ENCODE data around the gene TBC1D28. TPM values are rescaled to one million over a fixed set of nuclear protein-coding genes. Genes with fewer than 3 reads are reported as not detected.
A peak's percentile ranks its signal among the peaks of the same experiment; 100 is the strongest.
"Not testable (repeated sequence)": the region's sequence is repeated elsewhere in the genome, so short reads cannot be mapped to it uniquely, and the experiment has no call there.

Gene TBC1D28
- total RNA-seq, 4 donors from 2014 or later = not detected

DNA sequence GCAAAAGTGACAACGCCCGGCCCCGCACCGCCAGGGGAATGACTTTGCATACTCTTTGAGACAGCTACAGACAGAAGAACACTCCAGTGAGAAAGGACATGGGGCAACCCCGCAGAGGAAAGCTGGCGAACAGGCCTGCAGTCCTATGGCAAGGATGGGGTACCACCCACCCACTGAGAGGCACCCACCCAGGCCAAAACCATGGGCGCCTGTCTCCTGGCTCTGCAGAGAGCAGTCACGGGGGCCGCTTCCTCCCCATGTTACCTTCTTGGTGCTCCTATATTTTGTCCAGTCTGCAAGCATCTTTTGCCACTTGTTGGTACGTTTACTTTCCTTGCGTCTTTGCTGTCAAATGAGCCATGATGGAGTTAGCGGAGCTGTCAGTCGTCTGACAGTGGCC, 5.8 kb downstream of the TBC1D28 start:
- H3K9me3 ChIP-seq; H3K4me3 ChIP-seq; DNase-seq; H3K36me3 ChIP-seq; H3K27ac ChIP-seq; intact Hi-C loops (cut with DNase I); H3K4me1 ChIP-seq: not testable (repeated sequence)
- peaks cover 0 to 28% (median 2%) of the 10 kb centered on the region in 4 donors for H3K27me3 ChIP-seq
- WGBS, 2 donors = 96 to 100% methylated on average over 2 to 7 of the region's 13 CpGs

DNA sequence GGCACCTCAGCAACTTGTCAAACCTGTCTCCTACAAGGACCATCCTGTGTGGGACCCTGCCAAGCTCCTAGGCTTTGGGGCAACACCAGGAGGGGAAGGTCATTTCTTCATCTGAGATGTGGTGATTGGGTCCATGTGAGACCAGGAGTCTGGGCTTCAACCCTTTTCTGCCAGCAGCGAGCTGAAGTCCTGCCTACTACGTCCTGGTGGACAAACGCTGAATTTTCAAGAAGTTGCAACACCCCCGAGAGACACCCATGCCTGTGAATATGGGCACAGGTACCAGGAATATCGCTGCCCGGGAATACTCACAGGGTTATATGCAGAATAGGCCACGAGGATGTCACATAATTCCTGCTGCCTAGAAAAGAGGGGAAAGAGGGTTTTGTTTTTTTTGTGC, 8.0 kb downstream of the TBC1D28 start:
- H3K9me3 ChIP-seq; H3K4me3 ChIP-seq; DNase-seq; H3K4me1 ChIP-seq; H3K27ac ChIP-seq; H3K36me3 ChIP-seq; intact Hi-C loops (cut with DNase I): not testable (repeated sequence)
- 54 to 74% methylated on average over 5 to 6 of the region's 7 CpGs for WGBS, 2 donors
- H3K27me3 ChIP-seq = peaks cover 0 to 46% (median 2%) of the 10 kb centered on the region in 4 donors

DNA sequence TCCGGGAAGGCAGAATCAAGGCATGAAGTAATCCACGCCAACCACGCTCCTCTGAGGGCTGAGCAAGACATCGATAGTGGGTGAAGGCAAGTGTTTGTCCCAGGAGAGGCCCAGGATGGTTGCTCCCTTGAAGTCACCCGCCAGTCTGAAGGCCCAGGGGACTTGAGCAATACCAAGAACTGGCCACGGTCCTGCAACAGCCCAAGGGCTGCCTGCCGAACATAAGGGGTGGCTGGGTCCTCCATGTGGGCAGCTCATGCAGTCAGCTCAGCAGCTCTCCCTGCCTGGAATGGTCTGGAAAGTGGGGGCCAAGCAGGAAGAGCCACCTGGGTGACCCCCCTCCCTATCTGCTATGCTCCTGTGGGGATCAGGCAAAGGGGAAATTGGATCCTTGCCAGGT, 8.4 kb downstream of the TBC1D28 start:
- DNase-seq; intact Hi-C loops (cut with DNase I); H3K9me3 ChIP-seq; H3K4me1 ChIP-seq; H3K4me3 ChIP-seq; H3K27ac ChIP-seq; H3K36me3 ChIP-seq: not testable (repeated sequence)
- peaks cover 0 to 46% (median 2%) of the 10 kb centered on the region in 4 donors for H3K27me3 ChIP-seq
- 81% methylated on average over 3 of the region's 7 CpGs; no CpG with 5 or more reads in 1 of the 2 donors for WGBS, 2 donors

DNA sequence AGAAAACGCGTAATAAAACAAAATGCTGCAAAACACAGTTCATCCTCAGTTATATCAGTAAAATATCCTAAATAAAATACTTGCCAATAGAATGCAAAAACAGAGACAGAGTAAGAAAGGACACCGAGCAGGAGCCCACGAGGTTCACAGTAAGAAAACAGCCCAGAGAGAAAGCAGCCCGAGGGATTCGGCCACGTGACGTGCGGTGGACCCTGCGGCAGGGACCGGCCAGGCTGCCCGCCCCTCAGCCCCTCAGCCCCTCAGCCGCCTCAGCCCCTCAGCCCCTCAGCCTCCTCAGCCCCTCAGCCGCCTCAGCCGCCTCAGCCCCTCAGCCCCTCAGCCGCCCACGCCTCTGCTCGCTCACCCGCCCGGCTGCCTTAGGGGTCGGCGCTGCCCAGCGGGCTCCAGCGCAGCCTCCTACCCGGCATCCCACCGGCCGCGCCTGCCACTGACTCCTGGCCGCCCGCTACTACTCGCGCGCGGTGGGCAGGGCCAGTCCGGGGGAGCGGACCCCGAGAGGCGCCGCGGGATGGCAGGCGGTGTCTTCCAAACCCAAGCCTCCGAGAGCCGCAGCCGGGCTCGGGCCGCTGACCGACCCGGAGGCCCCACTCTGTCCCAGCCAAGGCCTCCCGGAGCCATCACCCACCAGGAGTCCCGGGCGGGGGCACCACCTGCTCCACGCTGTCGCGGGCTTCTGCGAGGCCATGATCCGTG, 9.5 kb downstream of the TBC1D28 start:
- intact Hi-C loops (cut with DNase I); H3K4me1 ChIP-seq; H3K27ac ChIP-seq; H3K36me3 ChIP-seq; DNase-seq; H3K9me3 ChIP-seq: not testable (repeated sequence)
- 0 to 15% methylated on average over 10 to 16 of the region's 56 CpGs for WGBS, 2 donors
- H3K27me3 ChIP-seq = peaks cover 0 to 46% (median 2%) of the 10 kb centered on the region in 4 donors
- peak overlapping the region in 2 of 4 donors; percentile 20 to 49 for H3K4me3 ChIP-seq

DNA sequence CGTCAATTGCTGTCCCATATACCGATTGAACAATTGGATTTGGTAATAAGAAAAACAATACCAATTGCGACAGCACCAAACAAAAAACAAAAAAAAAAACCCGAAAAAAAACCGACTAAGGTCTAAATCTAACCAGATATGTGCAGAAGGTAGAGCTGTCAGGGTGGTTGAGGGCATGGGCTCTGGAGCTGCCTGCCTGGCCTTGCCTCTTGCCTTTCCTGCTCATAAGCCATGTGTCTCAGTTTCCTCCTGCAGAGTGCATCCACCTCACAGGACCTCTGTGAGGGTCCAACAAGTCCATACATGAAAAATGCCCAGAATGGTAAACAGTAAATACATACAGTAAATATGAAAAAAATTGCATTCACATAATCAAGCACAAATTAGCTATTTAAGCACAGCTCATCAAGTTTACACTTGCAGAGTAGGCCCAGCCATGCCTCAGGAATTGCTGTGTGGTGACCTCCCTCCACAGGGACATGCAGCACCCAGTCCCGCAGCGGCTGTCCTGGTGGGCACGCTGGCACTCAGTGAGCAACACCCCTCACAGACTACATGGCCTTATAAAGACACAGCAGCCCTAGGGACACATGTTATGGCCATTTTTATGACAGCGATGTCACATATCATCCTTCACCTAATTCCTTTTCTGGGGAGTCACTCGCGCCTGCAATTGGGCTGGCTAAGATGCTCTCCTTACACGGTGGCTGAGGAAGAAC, 17.9 kb downstream of the TBC1D28 start:
- Histone ChIP-seq H3K4me3 (peak overlapping the region in 2 of 4 donors; percentile 52 to 57), H3K27me3 (no peaks in the 10 kb centered on the region), H3K9me3 (no peaks in the 10 kb centered on the region), H3K4me1 (peaks cover 0 to 12% (median 0%) of the 10 kb centered on the region in 3 donors), H3K36me3 (no peaks in the 10 kb centered on the region), H3K27ac (peak overlapping the region in 1 of 4 donors; percentile 85)
- 63 to 70% methylated on average over 5 to 12 of the region's 12 CpGs for WGBS, 2 donors
- DNase-seq = no peak
- intact Hi-C loops (cut with DNase I) = no loop called here
- no peak for TF ChIP-seq POLR2A (IDR thresholded peaks at IDR 0.05)

DNA sequence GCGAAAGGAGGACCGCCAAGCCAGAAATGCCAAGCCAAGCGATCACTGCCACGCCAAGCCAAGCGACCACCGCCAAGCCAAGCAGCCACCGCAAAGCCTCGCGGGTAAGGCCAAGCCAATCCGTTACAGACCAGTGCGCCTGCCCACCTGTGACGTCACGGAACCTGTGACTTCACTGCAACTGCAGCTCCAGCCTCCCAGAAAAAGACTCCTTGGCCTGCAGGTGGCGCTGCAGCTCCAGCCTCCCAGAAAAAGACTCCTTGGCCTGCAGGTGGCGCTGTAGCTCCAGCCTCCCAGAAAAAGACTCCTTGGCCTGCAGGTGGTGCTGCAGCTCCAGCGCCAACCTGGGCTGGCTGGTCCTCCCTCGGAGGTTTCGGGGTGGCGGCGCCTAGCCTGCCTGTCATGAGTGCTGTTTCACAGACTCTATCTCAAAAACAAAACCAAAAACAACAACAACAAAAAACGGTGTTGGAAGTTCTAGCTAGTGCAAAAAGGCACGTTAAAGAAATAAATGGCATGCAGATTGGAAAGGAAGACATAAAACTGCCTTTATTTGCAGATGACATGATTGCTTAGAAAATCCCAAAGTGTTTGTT, 18.6 kb downstream of the TBC1D28 start:
- DNase-seq = peak; percentile 57
- H3K9me3 ChIP-seq; H3K36me3 ChIP-seq; H3K27me3 ChIP-seq; intact Hi-C loops (cut with DNase I): not testable (repeated sequence)
- WGBS, 2 donors = 6 to 7% methylated on average over 2 of the region's 22 CpGs
- H3K4me3 ChIP-seq = peak overlapping the region in 3 of 4 donors; percentile 43 to 57 (median 52)
- TF ChIP-seq, protein P1, sequence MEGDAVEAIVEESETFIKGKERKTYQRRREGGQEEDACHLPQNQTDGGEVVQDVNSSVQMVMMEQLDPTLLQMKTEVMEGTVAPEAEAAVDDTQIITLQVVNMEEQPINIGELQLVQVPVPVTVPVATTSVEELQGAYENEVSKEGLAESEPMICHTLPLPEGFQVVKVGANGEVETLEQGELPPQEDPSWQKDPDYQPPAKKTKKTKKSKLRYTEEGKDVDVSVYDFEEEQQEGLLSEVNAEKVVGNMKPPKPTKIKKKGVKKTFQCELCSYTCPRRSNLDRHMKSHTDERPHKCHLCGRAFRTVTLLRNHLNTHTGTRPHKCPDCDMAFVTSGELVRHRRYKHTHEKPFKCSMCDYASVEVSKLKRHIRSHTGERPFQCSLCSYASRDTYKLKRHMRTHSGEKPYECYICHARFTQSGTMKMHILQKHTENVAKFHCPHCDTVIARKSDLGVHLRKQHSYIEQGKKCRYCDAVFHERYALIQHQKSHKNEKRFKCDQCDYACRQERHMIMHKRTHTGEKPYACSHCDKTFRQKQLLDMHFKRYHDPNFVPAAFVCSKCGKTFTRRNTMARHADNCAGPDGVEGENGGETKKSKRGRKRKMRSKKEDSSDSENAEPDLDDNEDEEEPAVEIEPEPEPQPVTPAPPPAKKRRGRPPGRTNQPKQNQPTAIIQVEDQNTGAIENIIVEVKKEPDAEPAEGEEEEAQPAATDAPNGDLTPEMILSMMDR (IDR thresholded peaks at IDR 0.05) = peak; percentile 91 to 100 (median 98)
- peak in 2 of 4 donors; percentile 50 to 56 for TF ChIP-seq POLR2A (IDR thresholded peaks at IDR 0.05)
- peaks cover 0 to 12% (median 0%) of the 10 kb centered on the region in 3 donors for H3K4me1 ChIP-seq
- peak overlapping the region in 3 of 4 donors; percentile 40 to 85 (median 53) for H3K27ac ChIP-seq

DNA sequence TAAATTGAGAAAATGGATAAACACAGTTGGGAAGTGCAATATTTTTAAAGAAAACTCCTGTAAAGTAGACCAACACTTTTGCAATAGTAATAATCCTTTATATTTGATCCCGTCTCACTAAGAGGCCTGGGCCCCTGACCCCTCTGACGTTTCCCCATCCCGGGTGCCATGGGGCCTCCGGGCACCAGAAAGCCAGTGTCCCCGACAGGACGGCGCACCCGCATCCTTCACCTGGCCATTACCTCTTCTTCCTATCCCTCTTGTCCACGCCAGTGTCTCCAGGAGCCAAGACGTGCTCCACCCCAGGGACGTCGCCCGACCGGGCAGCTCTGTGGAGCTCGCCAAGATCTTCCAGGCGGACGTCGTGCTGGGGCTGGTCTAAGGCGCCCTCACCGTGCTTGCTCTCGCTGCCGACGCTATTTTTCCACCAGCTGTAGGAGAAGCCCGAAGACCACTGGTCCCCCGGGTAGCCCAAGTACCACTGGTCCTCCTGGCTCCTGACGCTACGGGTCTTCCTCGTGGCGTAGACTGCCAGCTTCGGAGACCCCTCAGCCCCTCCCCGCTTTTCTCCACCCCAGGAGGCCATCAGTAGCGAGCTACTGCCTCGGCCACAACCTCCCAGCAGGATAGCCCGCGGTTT, 19.2 kb downstream of the TBC1D28 start:
- DNase-seq; H3K36me3 ChIP-seq; intact Hi-C loops (cut with DNase I); H3K9me3 ChIP-seq; H3K27me3 ChIP-seq: not testable (repeated sequence)
- Histone ChIP-seq H3K4me1 (peaks cover 0 to 12% (median 0%) of the 10 kb centered on the region in 3 donors), H3K4me3 (peak overlapping the region in 3 of 4 donors; percentile 43 to 57 (median 52)), H3K27ac (peak overlapping the region in 3 of 4 donors; percentile 40 to 85 (median 53))
- WGBS, 2 donors = 52 to 84% methylated on average over 8 to 16 of the region's 35 CpGs

DNA sequence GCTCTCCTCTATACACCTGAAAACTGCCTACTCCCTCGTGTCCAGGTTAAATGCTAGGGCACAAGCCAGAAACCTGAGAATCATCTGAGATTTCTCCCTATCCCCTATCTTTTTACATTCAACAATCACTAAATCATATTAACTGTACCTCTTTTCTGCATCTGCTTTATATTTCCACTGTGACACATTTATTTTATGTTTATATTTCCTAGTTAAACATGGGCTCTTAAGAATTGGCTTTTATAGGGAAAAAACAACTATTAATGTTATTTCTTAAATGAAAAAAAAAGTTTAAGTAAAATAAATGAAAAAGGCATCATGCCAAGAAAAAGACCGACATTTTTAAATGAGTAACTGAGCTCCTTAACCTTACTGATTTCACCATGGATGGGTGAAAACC, 26.6 kb downstream of the TBC1D28 start:
- intact Hi-C loops (cut with DNase I); H3K27ac ChIP-seq; H3K36me3 ChIP-seq; H3K4me1 ChIP-seq; DNase-seq; H3K9me3 ChIP-seq; H3K4me3 ChIP-seq; H3K27me3 ChIP-seq: not testable (repeated sequence)
- WGBS, 2 donors = 83% methylated on average over 1 of the region's 2 CpGs; no CpG with 5 or more reads in 1 of the 2 donors

DNA sequence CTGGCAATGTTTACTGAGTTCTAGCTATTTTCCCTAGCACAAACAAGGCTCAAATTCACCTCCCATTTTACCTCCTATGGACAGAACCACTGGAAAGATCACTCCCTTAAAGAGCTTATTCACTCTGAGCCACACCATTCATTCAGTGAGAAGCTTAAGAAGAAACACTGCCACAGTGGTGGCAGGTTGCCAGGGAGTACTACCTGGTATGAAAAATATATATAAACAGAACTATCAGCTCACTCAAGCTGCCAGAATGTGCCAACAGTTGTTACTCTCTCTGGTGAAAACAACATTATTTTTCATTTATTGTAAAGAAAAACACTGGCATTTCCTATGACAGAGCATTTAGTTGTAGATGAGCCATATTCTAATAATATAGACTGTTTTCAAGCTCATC, 31.2 kb downstream of the TBC1D28 start:
- H3K27ac ChIP-seq; intact Hi-C loops (cut with DNase I); DNase-seq; H3K27me3 ChIP-seq; H3K36me3 ChIP-seq; H3K4me3 ChIP-seq; H3K9me3 ChIP-seq; H3K4me1 ChIP-seq: not testable (repeated sequence)

DNA sequence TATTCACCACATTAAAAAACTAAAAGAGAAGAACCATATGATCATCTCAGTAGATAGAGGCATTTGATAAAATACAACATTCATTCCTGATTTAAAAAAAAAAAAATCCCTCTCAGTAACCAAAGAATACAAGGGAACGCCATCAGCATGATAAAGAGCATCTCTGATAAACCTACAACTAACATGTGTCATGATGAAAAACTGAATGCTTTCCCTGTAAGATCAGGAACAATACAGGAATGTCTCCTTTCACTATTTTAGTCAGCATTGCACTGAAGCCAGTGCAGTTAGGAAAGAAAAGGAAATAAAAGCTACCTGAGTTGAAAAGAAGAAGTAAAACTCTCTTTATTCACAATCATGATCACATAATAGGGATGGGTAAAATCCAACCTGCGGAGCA, 51.1 kb downstream of the TBC1D28 start:
- WGBS, 2 donors = 47 to 78% methylated on average over 2 of the region's 2 CpGs
- H3K36me3 ChIP-seq; H3K4me3 ChIP-seq; intact Hi-C loops (cut with DNase I); H3K27me3 ChIP-seq; H3K9me3 ChIP-seq; H3K27ac ChIP-seq; H3K4me1 ChIP-seq; DNase-seq: not testable (repeated sequence)

Measured in esophagus squamous epithelium (tissue), 5 donors.